Stomach (tissue), 9 donors: Measurements from ENCODE around the gene STAG3. TPM values are rescaled to one million over a fixed set of nuclear protein-coding genes. Genes with fewer than 3 reads are reported as not detected.
"Not testable (repeated sequence)": the region's sequence is repeated elsewhere in the genome, so short reads cannot be mapped to it uniquely, and the experiment has no call there.

Experiments
- DNase-seq, 2 donors: peaks; one replicate each; pipeline versions ENCODE4 v3.0.0 to v3.0.0-alpha.2; 2013 to 2019
- H3K27ac ChIP-seq, 5 donors: fragments of 200-600 bp in 4 of 5; sonication (generic) in 4 of 5; one replicate each; pipeline ENCODE4 v1.5.1; 2013 to 2019; ENCODE audit warnings: mild to moderate bottlenecking in 1 of 5, moderate library complexity in 1 of 5
- H3K27me3 ChIP-seq, 3 donors: fragments of 200-600 bp; sonication (generic); one replicate each; pipeline ENCODE4 v1.5.1; 2017 to 2019; ENCODE audit warnings: mixed run types in 1 of 3
- H3K36me3 ChIP-seq, 4 donors: fragments of 200-600 bp; sonication (generic); 1 replicate in 3 of 4; 2 replicates in 1 of 4; pipeline ENCODE4 v1.5.1; 2016 to 2019
- H3K4me1 ChIP-seq, 4 donors: fragments of 200-600 bp; sonication (generic); one replicate each; pipeline ENCODE4 v1.5.1; 2016 to 2019
- H3K4me3 ChIP-seq, 4 donors: fragments of 200-600 bp; sonication (generic) in 3 of 4; one replicate each; pipeline ENCODE4 v1.5.1; 2016 to 2019; ENCODE audit warnings: mild to moderate bottlenecking in 1 of 4
- H3K9me3 ChIP-seq, 4 donors: fragments of 200-600 bp; sonication (generic); one replicate each; pipeline ENCODE4 v1.5.1; 2016 to 2019
- EP300 ChIP-seq: sonication (generic); formaldehyde crosslinking; IDR thresholded peaks from one replicate; pipeline ENCODE4 v1.6.1; 2017; ENCODE audit warnings: antibody characterized with exemption
- POLR2A ChIP-seq, 4 donors: fragments of 450-650 bp; IDR thresholded peaks; one replicate each; pipeline ENCODE4 v1.6.1; 2016; ENCODE audit warnings: antibody characterized with exemption in 4 of 4, control low read depth in 2 of 4, mild to moderate bottlenecking in 1 of 4, moderate library complexity in 1 of 4
- POLR2AphosphoS5 ChIP-seq, 3 donors: sonication (generic); formaldehyde crosslinking; IDR thresholded peaks; one replicate each; pipeline ENCODE4 v1.6.1; 2016; ENCODE audit warnings: antibody characterized with exemption in 3 of 3
- WGBS, 5 donors: extraction: QIAGEN DNeasy Blood & Tissue Kit in 3 of 5; methylation state at CpG; one replicate each; pipeline versions ENCODE4 v1.1.5 to v1.1.7; 2013 to 2018; 5-methylcytosine and 5-hydroxymethylcytosine counted together
- intact Hi-C: fragments of 100-400 bp; cut with DNase I; formaldehyde crosslinking; loops from one replicate; pipeline ENCODE4 v1.15.1; 2023; ENCODE audit warnings: low total_unique reads
- polyA plus RNA-seq, 3 donors: library from polyadenylated mRNA; stranded (reverse); fragments of 200-250 nt; gene quantifications; one replicate each; pipeline ENCODE4 v1.2.3, GENCODE V29; 2013
- total RNA-seq, 5 donors: library from RNA; depleted of rRNA; stranded (reverse); fragments of >200 nt; gene quantifications; one replicate each; pipeline versions ENCODE4 v1.1.0 to v1.2.3, GENCODE V29; 2014 to 2016
- TF ChIP-seq, protein P1 (sequence below), 7 experiments: fragments of 450-650 bp in 4 of 7; fragments of 200-600 bp in 3 of 7; sonication (generic) in 3 of 7; IDR thresholded peaks; one replicate each; pipeline ENCODE4 v1.5.1; 2016 to 2019; ENCODE audit warnings: antibody characterized with exemption in 7 of 7, control low read depth in 2 of 7, mild to moderate bottlenecking in 1 of 7
- donor health status: healthy with polysubstance abuse.
- donor health status: Bipolar disorder and iron deficiency.
- donor health status: healthy.

STAG3 gene
- total and polyA plus RNA-seq, 8 donors: 0.50 to 8.8 (median 1.2) TPM; not detected in 4

DNA sequence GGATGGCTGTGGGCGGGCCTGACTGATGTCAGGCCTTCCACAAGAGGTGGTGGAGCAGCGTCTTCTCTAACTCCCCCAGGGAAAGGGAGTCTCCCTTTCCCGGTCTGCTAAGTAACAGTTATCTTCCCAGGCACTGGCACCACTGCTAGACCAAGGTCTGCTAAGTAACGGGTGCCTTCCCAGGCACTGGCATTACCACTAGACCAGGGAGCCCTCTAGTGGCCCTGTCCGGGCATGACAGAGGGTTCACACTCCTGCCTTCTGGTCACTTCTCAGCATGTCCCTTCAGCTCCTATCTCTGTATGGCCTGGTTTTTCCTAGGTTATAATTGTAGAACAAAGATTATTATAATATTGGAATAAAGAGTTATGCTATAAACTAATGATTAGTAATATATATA, 40.2 kb downstream of the STAG3 start:
- H3K27me3 ChIP-seq, H3K4me3 ChIP-seq, H3K9me3 ChIP-seq, H3K27ac ChIP-seq: not testable (repeated sequence)
- TF ChIP-seq, protein P1, sequence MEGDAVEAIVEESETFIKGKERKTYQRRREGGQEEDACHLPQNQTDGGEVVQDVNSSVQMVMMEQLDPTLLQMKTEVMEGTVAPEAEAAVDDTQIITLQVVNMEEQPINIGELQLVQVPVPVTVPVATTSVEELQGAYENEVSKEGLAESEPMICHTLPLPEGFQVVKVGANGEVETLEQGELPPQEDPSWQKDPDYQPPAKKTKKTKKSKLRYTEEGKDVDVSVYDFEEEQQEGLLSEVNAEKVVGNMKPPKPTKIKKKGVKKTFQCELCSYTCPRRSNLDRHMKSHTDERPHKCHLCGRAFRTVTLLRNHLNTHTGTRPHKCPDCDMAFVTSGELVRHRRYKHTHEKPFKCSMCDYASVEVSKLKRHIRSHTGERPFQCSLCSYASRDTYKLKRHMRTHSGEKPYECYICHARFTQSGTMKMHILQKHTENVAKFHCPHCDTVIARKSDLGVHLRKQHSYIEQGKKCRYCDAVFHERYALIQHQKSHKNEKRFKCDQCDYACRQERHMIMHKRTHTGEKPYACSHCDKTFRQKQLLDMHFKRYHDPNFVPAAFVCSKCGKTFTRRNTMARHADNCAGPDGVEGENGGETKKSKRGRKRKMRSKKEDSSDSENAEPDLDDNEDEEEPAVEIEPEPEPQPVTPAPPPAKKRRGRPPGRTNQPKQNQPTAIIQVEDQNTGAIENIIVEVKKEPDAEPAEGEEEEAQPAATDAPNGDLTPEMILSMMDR (IDR thresholded peaks at IDR 0.05): peak in 4 of 7 experiments; percentile 17 to 66 (median 50)
- peaks cover 0 to 27% (median 21%) of the 10 kb centered on the region in 4 donors for H3K36me3 ChIP-seq
- 0% methylated on average over 1 to 2 of the region's 5 CpGs for WGBS, 5 donors
- peaks cover 0 to 14% (median 4%) of the 10 kb centered on the region in 4 donors for H3K4me1 ChIP-seq
- intact Hi-C loops: loop anchor here (10.0 kb wide), 1 partner anchor 83 kb away; no protein-coding TSS in a partner anchor
- DNase-seq: peak; percentile 67 to 93

DNA sequence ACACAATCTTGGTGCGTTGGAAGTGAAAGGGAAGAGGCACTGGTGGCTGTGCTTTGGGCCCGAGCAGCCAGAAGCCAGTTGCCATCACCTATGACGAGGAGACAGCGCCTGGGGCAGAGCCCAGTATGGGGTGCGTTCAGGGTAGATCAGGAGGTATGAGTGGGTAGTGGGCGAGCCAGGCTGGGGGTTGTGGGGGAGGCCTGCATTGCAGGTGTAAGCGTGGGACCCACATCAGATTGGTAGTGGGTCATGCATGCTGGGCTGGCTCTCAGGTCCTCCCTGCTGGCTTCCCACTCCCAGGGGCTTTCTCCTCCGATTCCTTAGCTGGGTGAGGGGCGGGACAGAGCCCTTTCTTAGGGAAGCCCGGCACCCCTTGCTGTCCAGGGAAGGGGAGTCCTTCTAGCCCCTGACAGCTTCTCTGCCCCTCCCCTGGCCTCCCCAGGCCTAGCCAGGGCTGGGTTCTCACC, 41.6 kb downstream of the STAG3 start:
- Histone ChIP-seq H3K4me3 (no peak overlapping the region), H3K27me3 (no peaks in the 10 kb centered on the region), H3K27ac (peak overlapping the region in 4 of 5 donors; percentile 48 to 80 (median 74)), H3K9me3 (no peaks in the 10 kb centered on the region), H3K36me3 (peaks cover 0 to 39% (median 28%) of the 10 kb centered on the region in 4 donors), H3K4me1 (peaks cover 0 to 14% (median 4%) of the 10 kb centered on the region in 4 donors)
- no peak for DNase-seq
- WGBS, 5 donors: 77 to 87% (median 85%) methylated on average over 10 of the region's 10 CpGs
- TF ChIP-seq, protein P1 (IDR thresholded peaks at IDR 0.05): no peak
- no peak for TF ChIP-seq EP300
- no peak for TF ChIP-seq POLR2AphosphoS5 (IDR thresholded peaks at IDR 0.05)
- TF ChIP-seq POLR2A (IDR thresholded peaks at IDR 0.05): no peak
- intact Hi-C loops: loop anchor here (10.0 kb wide), 1 partner anchor 85 kb away; no protein-coding TSS in a partner anchor

DNA sequence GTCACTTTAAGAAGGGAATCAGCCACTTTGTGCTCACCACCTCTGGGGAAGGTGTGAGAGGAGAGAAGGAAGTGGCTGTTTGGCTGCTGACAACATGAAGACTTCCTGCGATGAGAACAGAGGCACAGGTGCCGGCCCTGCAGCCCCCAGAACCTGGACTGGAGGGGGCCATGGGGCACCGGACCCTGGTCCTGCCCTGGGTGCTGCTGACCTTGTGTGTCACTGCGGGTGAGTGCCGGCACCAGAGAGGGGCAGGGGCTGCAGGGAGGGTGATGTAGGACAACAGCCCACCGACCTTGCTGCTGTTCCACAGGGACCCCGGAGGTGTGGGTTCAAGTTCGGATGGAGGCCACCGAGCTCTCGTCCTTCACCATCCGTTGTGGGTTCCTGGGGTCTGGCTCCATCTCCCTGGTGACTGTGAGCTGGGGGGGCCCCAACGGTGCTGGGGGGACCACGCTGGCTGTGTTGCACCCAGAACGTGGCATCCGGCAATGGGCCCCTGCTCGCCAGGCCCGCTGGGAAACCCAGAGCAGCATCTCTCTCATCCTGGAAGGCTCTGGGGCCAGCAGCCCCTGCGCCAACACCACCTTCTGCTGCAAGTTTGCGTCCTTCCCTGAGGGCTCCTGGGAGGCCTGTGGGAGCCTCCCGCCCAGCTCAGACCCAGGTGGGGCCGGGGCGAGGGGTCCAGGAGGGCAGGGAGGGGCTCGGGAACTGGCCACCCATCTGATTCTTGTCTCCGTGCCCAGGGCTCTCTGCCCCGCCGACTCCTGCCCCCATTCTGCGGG, 42.3 kb downstream of the STAG3 start, which contains the start of gene PVRIG:
Gene PVRIG, plus strand, starts transcription at position 149 of the 785 bp plus-strand sequence. Its CDS starts 22 bp downstream, at position 171.
- not testable (repeated sequence) for H3K27me3 ChIP-seq, H3K9me3 ChIP-seq, DNase-seq
- H3K4me1 ChIP-seq: peaks cover 0 to 14% (median 4%) of the 10 kb centered on the region in 4 donors
- H3K4me3 ChIP-seq: peak within 1 kb of the TSS; percentile 4 to 32 (median 22)
- intact Hi-C loops: loop anchor here (10.0 kb wide), 1 partner anchor 85 kb away; no protein-coding TSS in a partner anchor
- H3K36me3 ChIP-seq: peaks cover 0 to 45% (median 30%) of the 10 kb centered on the region in 4 donors
- WGBS, 5 donors: 81 to 92% (median 86%) methylated on average over 9 to 25 of the region's 27 CpGs
- H3K27ac ChIP-seq: peak within 1 kb of the TSS; percentile 54 to 80 (median 72)

DNA sequence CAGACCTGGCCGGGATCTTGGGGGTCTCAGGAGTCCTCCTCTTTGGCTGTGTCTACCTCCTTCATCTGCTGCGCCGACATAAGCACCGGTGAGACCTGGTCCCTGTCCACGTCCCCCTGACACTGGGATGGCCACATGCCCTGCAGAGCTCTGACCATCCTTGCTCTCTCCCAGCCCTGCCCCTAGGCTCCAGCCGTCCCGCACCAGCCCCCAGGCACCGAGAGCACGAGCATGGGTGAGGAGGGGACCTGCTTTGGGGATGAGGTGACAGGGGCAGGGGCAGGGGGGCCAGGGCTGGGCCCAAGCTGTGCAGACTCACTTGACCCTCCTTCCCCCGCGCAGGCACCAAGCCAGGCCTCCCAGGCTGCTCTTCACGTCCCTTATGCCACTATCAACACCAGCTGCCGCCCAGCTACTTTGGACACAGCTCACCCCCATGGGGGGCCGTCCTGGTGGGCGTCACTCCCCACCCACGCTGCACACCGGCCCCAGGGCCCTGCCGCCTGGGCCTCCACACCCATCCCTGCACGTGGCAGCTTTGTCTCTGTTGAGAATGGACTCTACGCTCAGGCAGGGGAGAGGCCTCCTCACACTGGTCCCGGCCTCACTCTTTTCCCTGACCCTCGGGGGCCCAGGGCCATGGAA, 43.0 kb downstream of the STAG3 start:
- no peak for DNase-seq
- H3K4me3 ChIP-seq: peak overlapping the region in 3 of 4 donors; percentile 20 to 32 (median 25)
- H3K4me1 ChIP-seq: peaks cover 0 to 14% (median 4%) of the 10 kb centered on the region in 4 donors
- peak overlapping the region; percentile 54 to 80 (median 72) for H3K27ac ChIP-seq
- no peaks in the 10 kb centered on the region for H3K27me3 ChIP-seq
- intact Hi-C loops: no loop called here
- no peak for TF ChIP-seq POLR2A (IDR thresholded peaks at IDR 0.05)
- TF ChIP-seq EP300: no peak
- no peak for TF ChIP-seq POLR2AphosphoS5 (IDR thresholded peaks at IDR 0.05)
- TF ChIP-seq, protein P1 (IDR thresholded peaks at IDR 0.05): no peak
- 74 to 90% (median 87%) methylated on average over 16 to 22 of the region's 22 CpGs for WGBS, 5 donors
- peaks cover 0 to 46% (median 30%) of the 10 kb centered on the region in 4 donors for H3K36me3 ChIP-seq
- H3K9me3 ChIP-seq: no peaks in the 10 kb centered on the region
